WTC11 (cell line): ENCODE results near the gene TTLL5. TPM values are rescaled to one million over a fixed set of nuclear protein-coding genes. Genes with fewer than 3 reads are reported as not detected.

Source experiments
- ATAC-seq: fragments of 200-7000 bp; cut with Tn5 transposase; 2 replicates; pipeline ENCODE4 v1.10.0; 2021; ENCODE audit warnings: mild to moderate bottlenecking, moderate library complexity
- CTCF ChIA-PET: fragments of 300-600 bp; sonication (Branson Sonifier 250); formaldehyde crosslinking; loops from one replicate; lab custom pipeline; 2021; ENCODE audit warnings: antibody characterized with exemption; lab: Charles Lee
- POLR2A ChIA-PET: fragments of 350-600 bp; sonication (Branson Sonifier 250); formaldehyde crosslinking; loops from one replicate; lab custom pipeline; 2021; ENCODE audit warnings: antibody characterized with exemption; lab: Charles Lee
- DNase-seq: peaks from one replicate; pipeline ENCODE4 v3.0.0; 2021; ENCODE audit warnings: low spot score
- H3K27ac Mint-ChIP-seq: 2 replicates; pipeline ENCODE4 v1.8.0; 2021; ENCODE audit warnings: mixed read lengths
- H3K27me3 Mint-ChIP-seq: 2 replicates; pipeline ENCODE4 v1.8.0; 2021; ENCODE audit warnings: low read depth, mild to moderate bottlenecking, moderate library complexity, mixed read lengths
- H3K36me3 Mint-ChIP-seq: 2 replicates; pipeline ENCODE4 v1.8.0; 2021; ENCODE audit warnings: mixed read lengths
- H3K4me1 Mint-ChIP-seq: 2 replicates; pipeline ENCODE4 v1.8.0; 2022; ENCODE audit warnings: mixed read lengths
- H3K4me3 Mint-ChIP-seq: 2 replicates; pipeline ENCODE4 v1.8.0; 2021; ENCODE audit warnings: mild to moderate bottlenecking, moderate library complexity, mixed read lengths
- H3K9me3 Mint-ChIP-seq: 2 replicates; pipeline ENCODE4 v1.8.0; 2021; ENCODE audit warnings: mixed read lengths
- ATF1 ChIP-seq: sonication (generic); formaldehyde crosslinking; IDR thresholded peaks from 2 replicates; pipeline ENCODE4 v1.8.1; 2023; ENCODE audit warnings: mild to moderate bottlenecking, moderate library complexity, missing genetic modification reagents
- E2F4 ChIP-seq: sonication (generic); formaldehyde crosslinking; IDR thresholded peaks from 2 replicates; pipeline ENCODE4 v1.8.1; 2022; ENCODE audit warnings: low read depth, mild to moderate bottlenecking, moderate library complexity, missing genetic modification reagents, borderline replicate concordance
- ESRRA ChIP-seq: sonication (generic); formaldehyde crosslinking; IDR thresholded peaks from 2 replicates; pipeline ENCODE4 v1.8.1; 2022; ENCODE audit warnings: mild to moderate bottlenecking, missing genetic modification reagents, borderline replicate concordance
- FOXK1 ChIP-seq: sonication (generic); formaldehyde crosslinking; IDR thresholded peaks from 2 replicates; pipeline ENCODE4 v1.8.0; 2022; ENCODE audit warnings: mild to moderate bottlenecking, moderate library complexity, missing genetic modification reagents
- GABPB1 ChIP-seq: sonication (generic); formaldehyde crosslinking; IDR thresholded peaks from 2 replicates; pipeline ENCODE4 v1.8.1; 2023; ENCODE audit warnings: mild to moderate bottlenecking, missing genetic modification reagents
- GRHL2 ChIP-seq: fragments of 250-450 bp; sonication (Bioruptor Pico); IDR thresholded peaks from 2 replicates; pipeline ENCODE4 v1.8.0; 2022; ENCODE audit warnings: mild to moderate bottlenecking, moderate library complexity; ENCODE audit not compliant: insufficient replicate concordance, severe bottlenecking
- HMGXB4 ChIP-seq: sonication (generic); formaldehyde crosslinking; IDR thresholded peaks from 2 replicates; pipeline ENCODE4 v1.8.1; 2023; ENCODE audit warnings: mild to moderate bottlenecking, moderate library complexity, missing genetic modification reagents
- MXD4 ChIP-seq: fragments of 250-450 bp; sonication (Bioruptor Pico); IDR thresholded peaks from 2 replicates; pipeline ENCODE4 v1.8.0; 2021; ENCODE audit warnings: mild to moderate bottlenecking, moderate library complexity, borderline replicate concordance
- PRRX2 ChIP-seq: fragments of 250-450 bp; sonication (Bioruptor Pico); IDR thresholded peaks from 2 replicates; pipeline ENCODE4 v1.8.0; 2021; ENCODE audit warnings: mild to moderate bottlenecking
- ZNF317 ChIP-seq: sonication (generic); formaldehyde crosslinking; IDR thresholded peaks from 2 replicates; pipeline ENCODE4 v1.8.1; 2023; ENCODE audit warnings: low read depth, mild to moderate bottlenecking, moderate library complexity, missing genetic modification reagents, borderline replicate concordance
- ZNF396 ChIP-seq: fragments of 250-450 bp; sonication (Bioruptor Pico); IDR thresholded peaks from 2 replicates; pipeline ENCODE4 v1.8.0; 2021; ENCODE audit warnings: mild to moderate bottlenecking, moderate library complexity, borderline replicate concordance
- ZNF416 ChIP-seq: fragments of 250-450 bp; sonication (Bioruptor Pico); IDR thresholded peaks from 2 replicates; pipeline ENCODE4 v1.9.0; 2021; ENCODE audit warnings: mild to moderate bottlenecking, inconsistent platforms
- total RNA-seq: library from RNA; stranded (reverse); gene quantifications from 3 replicates; pipeline ENCODE4 v1.2.3, GENCODE V29; 2021
- TF ChIP-seq, protein P1 (sequence below): fragments of 250-450 bp; sonication (Bioruptor Pico); IDR thresholded peaks from 2 replicates; pipeline ENCODE4 v1.9.0; 2021; ENCODE audit warnings: mild to moderate bottlenecking, borderline replicate concordance
- TF ChIP-seq, protein P2 (sequence below): sonication (generic); formaldehyde crosslinking; IDR thresholded peaks from 2 replicates; pipeline ENCODE4 v1.8.0; 2022; ENCODE audit warnings: mild to moderate bottlenecking, missing genetic modification reagents
- TF ChIP-seq, protein P3 (sequence below): fragments of 250-450 bp; sonication (Bioruptor Pico); IDR thresholded peaks from 2 replicates; pipeline ENCODE4 v2.1.2; 2022; ENCODE audit warnings: mild to moderate bottlenecking, moderate library complexity
- TF ChIP-seq, protein P4 (sequence below): fragments of 250-450 bp; sonication (Bioruptor Pico); IDR thresholded peaks from 2 replicates; pipeline ENCODE4 v1.9.0; 2021; ENCODE audit warnings: mild to moderate bottlenecking
- TF ChIP-seq, protein P5 (sequence below): fragments of 200-600 bp; IDR thresholded peaks from 2 replicates; pipeline ENCODE4 v1.8.0; 2022; ENCODE audit warnings: antibody characterized with exemption

TTLL5 gene
- total RNA-seq, 1 experiment from 2014 or later: 39.6 TPM

GRCh38 chr14:75871181-75871880, 210.3 kb downstream of the TTLL5 start (continued):
- TF ChIP-seq, protein P1, sequence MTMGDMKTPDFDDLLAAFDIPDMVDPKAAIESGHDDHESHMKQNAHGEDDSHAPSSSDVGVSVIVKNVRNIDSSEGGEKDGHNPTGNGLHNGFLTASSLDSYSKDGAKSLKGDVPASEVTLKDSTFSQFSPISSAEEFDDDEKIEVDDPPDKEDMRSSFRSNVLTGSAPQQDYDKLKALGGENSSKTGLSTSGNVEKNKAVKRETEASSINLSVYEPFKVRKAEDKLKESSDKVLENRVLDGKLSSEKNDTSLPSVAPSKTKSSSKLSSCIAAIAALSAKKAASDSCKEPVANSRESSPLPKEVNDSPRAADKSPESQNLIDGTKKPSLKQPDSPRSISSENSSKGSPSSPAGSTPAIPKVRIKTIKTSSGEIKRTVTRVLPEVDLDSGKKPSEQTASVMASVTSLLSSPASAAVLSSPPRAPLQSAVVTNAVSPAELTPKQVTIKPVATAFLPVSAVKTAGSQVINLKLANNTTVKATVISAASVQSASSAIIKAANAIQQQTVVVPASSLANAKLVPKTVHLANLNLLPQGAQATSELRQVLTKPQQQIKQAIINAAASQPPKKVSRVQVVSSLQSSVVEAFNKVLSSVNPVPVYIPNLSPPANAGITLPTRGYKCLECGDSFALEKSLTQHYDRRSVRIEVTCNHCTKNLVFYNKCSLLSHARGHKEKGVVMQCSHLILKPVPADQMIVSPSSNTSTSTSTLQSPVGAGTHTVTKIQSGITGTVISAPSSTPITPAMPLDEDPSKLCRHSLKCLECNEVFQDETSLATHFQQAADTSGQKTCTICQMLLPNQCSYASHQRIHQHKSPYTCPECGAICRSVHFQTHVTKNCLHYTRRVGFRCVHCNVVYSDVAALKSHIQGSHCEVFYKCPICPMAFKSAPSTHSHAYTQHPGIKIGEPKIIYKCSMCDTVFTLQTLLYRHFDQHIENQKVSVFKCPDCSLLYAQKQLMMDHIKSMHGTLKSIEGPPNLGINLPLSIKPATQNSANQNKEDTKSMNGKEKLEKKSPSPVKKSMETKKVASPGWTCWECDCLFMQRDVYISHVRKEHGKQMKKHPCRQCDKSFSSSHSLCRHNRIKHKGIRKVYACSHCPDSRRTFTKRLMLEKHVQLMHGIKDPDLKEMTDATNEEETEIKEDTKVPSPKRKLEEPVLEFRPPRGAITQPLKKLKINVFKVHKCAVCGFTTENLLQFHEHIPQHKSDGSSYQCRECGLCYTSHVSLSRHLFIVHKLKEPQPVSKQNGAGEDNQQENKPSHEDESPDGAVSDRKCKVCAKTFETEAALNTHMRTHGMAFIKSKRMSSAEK (CRISPR knock-in tag): no peak
- TF ChIP-seq ZNF396 (no peak), HMGXB4 (no peak), ZNF317 (CRISPR knock-in tag) (no peak)

- ChIA-PET POLR2A (no interaction called here), CTCF (interaction anchor here (0.7 to 1.5 kb wide), 3 partner anchors 31 to 167 kb away, joined by 3 to 5 read pairs (median 4); no protein-coding TSS in a partner anchor)
- DNase-seq (no peak), ATAC-seq (no peak)
- Mint-ChIP-seq H3K4me3 (no peak overlapping the region), H3K9me3 (peaks cover 4% of the 10 kb centered on the region), H3K27me3 (no peaks in the 10 kb centered on the region), H3K27ac (no peak overlapping the region), H3K36me3 (peaks cover 19% of the 10 kb centered on the region), H3K4me1 (no peaks in the 10 kb centered on the region)
- TF ChIP-seq MXD4 (CRISPR knock-in tag) (no peak), ESRRA (CRISPR knock-in tag) (no peak), ZNF416 (CRISPR knock-in tag) (no peak), PRRX2 (CRISPR knock-in tag) (no peak), ZNF317 (CRISPR knock-in tag) (no peak), E2F4 (no peak), HMGXB4 (no peak), ATF1 (CRISPR knock-in tag) (no peak), FOXK1 (CRISPR knock-in tag) (no peak), GABPB1 (CRISPR knock-in tag) (no peak), GRHL2 (CRISPR knock-in tag) (no peak)
- TF ChIP-seq, protein P2, sequence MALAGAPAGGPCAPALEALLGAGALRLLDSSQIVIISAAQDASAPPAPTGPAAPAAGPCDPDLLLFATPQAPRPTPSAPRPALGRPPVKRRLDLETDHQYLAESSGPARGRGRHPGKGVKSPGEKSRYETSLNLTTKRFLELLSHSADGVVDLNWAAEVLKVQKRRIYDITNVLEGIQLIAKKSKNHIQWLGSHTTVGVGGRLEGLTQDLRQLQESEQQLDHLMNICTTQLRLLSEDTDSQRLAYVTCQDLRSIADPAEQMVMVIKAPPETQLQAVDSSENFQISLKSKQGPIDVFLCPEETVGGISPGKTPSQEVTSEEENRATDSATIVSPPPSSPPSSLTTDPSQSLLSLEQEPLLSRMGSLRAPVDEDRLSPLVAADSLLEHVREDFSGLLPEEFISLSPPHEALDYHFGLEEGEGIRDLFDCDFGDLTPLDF (CRISPR knock-in tag): no peak
- TF ChIP-seq, protein P3, sequence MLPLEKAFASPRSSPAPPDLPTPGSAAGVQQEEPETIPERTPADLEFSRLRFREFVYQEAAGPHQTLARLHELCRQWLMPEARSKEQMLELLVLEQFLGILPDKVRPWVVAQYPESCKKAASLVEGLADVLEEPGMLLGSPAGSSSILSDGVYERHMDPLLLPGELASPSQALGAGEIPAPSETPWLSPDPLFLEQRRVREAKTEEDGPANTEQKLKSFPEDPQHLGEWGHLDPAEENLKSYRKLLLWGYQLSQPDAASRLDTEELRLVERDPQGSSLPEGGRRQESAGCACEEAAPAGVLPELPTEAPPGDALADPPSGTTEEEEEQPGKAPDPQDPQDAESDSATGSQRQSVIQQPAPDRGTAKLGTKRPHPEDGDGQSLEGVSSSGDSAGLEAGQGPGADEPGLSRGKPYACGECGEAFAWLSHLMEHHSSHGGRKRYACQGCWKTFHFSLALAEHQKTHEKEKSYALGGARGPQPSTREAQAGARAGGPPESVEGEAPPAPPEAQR (CRISPR knock-in tag): no peak
- TF ChIP-seq, protein P4, sequence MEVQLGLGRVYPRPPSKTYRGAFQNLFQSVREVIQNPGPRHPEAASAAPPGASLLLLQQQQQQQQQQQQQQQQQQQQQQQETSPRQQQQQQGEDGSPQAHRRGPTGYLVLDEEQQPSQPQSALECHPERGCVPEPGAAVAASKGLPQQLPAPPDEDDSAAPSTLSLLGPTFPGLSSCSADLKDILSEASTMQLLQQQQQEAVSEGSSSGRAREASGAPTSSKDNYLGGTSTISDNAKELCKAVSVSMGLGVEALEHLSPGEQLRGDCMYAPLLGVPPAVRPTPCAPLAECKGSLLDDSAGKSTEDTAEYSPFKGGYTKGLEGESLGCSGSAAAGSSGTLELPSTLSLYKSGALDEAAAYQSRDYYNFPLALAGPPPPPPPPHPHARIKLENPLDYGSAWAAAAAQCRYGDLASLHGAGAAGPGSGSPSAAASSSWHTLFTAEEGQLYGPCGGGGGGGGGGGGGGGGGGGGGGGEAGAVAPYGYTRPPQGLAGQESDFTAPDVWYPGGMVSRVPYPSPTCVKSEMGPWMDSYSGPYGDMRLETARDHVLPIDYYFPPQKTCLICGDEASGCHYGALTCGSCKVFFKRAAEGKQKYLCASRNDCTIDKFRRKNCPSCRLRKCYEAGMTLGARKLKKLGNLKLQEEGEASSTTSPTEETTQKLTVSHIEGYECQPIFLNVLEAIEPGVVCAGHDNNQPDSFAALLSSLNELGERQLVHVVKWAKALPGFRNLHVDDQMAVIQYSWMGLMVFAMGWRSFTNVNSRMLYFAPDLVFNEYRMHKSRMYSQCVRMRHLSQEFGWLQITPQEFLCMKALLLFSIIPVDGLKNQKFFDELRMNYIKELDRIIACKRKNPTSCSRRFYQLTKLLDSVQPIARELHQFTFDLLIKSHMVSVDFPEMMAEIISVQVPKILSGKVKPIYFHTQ (CRISPR knock-in tag): no peak
- TF ChIP-seq, protein P5, sequence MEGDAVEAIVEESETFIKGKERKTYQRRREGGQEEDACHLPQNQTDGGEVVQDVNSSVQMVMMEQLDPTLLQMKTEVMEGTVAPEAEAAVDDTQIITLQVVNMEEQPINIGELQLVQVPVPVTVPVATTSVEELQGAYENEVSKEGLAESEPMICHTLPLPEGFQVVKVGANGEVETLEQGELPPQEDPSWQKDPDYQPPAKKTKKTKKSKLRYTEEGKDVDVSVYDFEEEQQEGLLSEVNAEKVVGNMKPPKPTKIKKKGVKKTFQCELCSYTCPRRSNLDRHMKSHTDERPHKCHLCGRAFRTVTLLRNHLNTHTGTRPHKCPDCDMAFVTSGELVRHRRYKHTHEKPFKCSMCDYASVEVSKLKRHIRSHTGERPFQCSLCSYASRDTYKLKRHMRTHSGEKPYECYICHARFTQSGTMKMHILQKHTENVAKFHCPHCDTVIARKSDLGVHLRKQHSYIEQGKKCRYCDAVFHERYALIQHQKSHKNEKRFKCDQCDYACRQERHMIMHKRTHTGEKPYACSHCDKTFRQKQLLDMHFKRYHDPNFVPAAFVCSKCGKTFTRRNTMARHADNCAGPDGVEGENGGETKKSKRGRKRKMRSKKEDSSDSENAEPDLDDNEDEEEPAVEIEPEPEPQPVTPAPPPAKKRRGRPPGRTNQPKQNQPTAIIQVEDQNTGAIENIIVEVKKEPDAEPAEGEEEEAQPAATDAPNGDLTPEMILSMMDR: no peak
These were observed 214.9 kb downstream of the TTLL5 start for GRCh38 chr14:75875958-75876357.
